ENCODE data around the gene BTBD6. TPM values are rescaled to one million over a fixed set of nuclear protein-coding genes. Genes with fewer than 3 reads are reported as not detected.

Gene BTBD6
- total RNA-seq, 1 donor from 2014 or later = 34.4 TPM

- ATAC-seq = peak; percentile 17
These were observed 7.3 kb upstream of the BTBD6 start for GRCh38 chr14:105240811-105241576.

GRCh38 chr14:105241641-105242040 lies 6.7 kb upstream of the BTBD6 start:
- ATAC-seq = peak; percentile 25

DNA sequence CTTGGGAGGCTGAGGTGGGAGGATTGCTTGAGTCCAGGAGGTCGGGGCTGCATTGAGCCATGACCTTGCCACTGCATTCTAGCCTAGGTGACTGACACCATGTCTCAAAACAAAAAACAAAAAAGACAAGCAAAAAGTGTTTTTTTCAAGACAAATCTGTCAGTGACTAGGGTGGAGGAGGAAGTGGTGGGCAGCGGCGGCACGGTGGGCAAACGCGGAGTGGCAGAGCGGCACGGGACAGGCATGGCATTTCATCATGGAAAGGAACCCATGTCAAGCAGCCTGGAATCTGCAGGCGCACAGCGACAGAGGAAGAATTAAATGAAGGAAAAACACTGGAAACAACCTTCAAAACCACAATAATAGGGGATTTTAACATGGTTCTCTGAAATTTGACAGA lies 4.0 kb upstream of the BTBD6 start:
- ATAC-seq = no peak

DNA sequence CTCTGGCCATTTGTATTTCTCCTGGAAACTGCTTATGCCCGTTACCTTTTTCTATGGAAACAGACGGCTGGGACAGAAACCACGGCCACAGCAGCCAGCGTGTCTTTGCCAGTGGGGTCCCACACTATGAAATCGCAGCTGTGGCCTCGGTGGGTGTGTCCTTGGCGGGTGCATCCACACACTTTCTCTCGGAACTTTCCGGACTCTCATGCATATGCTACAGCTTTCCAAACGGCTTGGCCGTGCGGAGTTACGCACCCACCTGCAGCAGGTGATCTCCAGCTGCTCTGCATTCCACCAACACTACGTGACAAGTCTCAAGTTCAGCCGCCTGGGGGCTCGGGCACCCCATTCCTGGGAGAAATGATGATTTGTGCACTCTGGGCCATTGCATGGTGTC lies 1.3 kb upstream of the BTBD6 start:
- ATAC-seq = no peak

- peak; percentile 17 for ATAC-seq
These were observed 492 bp upstream of the BTBD6 start for GRCh38 chr14:105247715-105248367.

DNA sequence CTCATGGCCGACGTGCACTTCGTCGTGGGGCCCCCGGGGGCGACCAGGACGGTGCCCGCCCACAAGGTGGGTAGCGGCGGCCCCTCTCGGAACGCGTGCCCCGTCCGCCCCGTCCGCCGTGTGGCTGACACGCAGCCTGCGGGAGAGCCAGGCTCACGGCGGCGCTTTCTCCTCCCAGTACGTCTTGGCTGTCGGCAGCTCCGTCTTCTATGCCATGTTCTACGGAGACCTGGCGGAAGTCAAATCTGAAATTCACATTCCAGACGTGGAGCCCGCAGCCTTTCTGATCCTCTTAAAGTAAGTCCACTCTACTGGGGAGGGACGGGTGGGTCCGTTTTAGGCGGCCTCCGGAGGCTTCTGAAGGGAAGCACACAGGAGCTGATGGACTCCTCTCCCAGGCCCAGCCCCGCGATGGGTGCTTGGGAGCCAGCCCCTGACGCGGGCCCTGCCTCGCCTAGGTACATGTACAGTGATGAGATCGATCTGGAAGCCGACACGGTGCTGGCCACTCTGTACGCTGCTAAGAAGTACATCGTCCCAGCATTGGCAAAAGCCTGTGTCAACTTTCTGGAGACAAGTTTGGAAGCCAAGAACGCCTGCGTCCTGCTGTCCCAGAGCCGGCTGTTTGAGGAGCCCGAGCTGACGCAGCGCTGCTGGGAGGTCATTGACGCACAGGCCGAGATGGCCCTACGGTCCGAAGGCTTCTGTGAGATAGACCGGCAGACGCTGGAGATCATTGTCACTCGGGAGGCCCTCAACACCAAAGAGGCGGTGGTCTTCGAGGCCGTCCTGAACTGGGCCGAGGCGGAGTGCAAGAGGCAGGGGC lies 1.1 kb downstream of the BTBD6 start:
- peak; percentile 2 for ATAC-seq

GRCh38 chr14:105250008-105250366 lies 1.7 kb downstream of the BTBD6 start:
- ATAC-seq = no peak

DNA sequence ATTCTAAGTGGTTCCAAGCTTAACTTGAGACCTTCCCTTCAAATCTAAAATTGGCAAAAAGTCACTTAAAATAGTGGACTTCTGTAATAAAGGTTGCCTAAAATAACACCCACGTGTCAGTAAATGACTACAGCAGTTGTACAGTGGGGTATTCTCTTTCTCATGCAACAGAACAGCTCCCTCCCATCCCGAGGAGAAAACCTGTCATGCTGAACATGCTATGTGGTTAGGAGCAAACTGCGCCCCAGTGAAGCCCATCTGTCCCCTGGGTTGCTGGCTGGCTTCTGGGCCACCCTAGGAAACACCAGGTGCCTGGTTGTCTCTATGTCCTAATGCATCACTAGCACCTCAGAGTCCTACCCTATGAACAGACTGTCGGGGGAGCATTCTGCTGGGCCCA lies 2.7 kb downstream of the BTBD6 start:
- ATAC-seq = no peak

DNA sequence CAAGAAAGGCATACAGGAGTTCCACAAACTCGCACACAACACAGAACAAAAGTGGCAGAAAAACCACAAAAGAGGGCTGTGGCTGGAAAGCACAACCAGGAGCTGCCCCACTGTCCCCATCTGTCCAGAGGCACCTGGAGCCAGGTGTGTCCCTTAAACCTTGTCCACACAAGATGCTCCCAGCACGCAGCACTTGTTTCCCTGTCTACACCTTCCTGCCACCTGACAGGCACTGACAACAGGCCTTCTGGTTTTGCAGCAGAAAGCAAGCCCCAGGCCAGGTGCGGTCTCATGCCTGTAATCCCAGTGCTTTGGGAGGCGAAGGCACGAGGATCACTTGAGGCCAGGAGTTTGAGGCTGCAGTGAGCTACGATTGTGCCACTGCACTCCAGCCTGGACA lies 3.6 kb downstream of the BTBD6 start:
- no peak for ATAC-seq

DNA sequence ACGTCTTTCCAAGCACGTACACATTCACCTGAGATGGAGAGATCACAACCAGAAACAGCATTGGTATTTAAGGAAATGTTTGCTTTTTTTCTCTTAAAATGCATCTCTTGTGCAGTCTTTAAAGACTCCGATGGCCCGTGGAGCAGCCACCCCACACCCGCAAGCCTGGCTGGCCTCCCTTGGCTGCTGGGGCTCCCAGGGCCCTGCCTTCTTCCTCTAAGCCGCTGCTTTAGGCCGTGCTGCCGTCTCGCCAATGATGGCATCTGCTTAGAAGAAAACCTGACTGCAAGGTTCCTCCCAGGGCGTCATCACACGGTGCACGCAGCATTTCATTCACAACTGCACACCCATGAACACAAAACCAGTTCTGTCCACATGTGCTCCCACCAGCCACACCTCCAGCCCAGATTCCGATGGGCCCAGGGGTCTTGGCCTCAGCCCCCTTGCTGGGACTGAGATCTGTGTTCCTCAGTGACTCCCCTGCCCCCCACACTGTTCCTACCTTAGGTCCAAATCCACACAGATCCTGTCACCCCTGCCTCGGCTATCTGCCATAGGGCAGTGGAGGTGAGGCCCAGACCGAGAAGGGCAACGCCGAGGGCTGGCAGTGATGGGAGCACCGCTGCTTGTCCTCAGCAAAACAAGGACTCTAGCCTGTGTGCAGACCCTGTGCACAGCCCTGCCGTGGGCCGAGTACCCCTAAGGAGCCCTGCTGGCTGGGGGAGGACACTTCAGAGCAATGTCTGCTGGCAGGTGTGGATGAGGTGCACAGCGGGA lies 4.4 kb downstream of the BTBD6 start:
- ATAC-seq = no peak

DNA sequence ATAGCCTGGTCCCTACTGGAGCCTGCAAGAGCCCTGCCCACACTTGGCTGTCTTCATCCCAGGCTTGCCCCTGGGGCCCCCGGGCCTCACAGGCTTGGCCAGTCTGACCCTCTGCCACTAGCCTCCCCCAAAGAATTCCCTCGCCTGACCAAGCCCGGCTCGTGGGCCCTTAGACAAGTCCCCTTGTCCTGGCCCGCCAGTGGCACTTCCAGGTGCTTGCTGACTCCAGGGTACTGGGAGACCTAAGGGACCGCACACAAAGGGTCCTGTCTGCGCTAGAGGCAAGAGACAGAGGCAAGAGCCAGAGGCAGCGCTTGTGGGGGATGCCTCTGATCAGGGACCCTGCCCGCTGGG lies 5.0 kb downstream of the BTBD6 start:
- no peak for ATAC-seq

GRCh38 chr14:105255021-105255507 lies 6.7 kb downstream of the BTBD6 start:
- ATAC-seq = no peak

- no peak for ATAC-seq
These were observed 8.1 kb downstream of the BTBD6 start for GRCh38 chr14:105256292-105256960.

DNA sequence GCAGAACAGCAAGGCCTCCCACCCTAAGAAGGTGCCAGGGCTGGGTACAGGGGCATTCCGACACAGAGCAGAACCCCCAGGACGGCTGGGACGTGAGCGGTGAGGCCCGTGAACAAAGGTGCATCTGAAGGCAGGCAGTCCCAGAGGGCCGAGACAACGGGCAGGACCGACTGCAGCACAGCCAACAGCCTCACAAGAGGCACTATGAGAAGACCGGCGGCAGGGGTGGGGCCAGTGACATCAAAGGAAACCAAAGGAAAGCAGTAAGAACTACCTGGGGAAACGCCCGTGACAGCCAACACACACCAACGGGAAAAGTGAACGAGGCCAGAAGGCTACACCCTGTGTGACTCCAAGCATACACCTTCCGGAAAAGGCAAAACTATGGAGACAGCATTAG lies 9.1 kb downstream of the BTBD6 start:
- peak; percentile 30 for ATAC-seq

GRCh38 chr14:105258846-105259245 lies 10.5 kb downstream of the BTBD6 start:
- no peak for ATAC-seq

GRCh38 chr14:105260959-105261358 lies 12.6 kb downstream of the BTBD6 start:
- no peak for ATAC-seq

DNA sequence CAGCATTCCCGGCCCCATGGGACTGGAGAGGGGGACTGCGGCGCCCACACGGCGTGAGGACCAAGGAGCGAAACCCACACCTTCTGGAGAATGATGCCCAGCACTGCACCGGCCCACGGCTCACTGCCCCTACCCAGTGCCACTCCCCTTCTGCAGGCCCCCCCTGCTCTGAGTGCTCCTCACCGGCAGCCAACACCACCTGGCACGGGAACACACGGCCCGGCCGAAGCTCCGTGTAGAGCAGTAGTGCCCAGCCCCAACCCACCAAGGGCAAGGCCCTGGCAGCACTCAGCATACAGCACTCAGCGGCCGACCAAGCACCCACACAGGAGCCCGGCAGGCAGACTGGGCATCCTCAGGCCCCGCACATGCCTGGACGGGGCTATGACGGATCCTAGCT lies 13.4 kb downstream of the BTBD6 start:
- peak; percentile 28 for ATAC-seq

GRCh38 chr14:105267820-105268548 lies 19.7 kb downstream of the BTBD6 start:
- ATAC-seq = no peak

DNA sequence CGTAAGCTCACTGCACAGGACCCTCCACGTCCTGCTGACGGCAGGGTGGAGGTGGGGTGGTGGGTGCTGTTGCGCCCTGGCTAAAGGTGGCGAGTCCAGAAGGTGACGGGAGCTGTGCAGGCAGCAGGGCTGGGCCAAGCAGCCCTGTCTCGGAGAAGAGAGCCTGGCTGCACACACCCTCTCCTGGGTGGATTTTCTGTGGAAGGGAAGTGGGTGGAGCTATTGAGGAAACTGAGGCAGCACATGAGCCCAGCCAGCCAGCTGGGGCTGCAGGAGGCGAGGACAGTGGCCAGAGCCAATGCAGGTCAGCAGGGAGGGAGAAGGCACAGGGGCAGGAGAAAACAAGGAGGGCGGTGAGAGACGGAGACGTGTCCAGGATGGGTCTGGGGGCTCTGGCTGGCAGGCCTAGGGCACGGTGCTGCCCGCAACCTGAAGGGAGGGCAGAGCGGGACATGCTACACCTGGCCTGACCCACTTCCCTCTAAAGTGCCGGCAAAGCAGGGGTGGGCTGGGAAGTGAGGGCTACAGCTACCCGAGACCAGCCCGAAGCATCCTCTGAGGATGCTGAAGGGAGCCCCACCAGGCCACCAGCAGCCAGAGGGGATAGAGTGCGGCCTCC lies 20.5 kb downstream of the BTBD6 start:
- no peak for ATAC-seq

- ATAC-seq = no peak
These were observed 21.1 kb downstream of the BTBD6 start for GRCh38 chr14:105269405-105269804.

Measured in esophagus mucosa (tissue), 1 donor.